VCaP (cell line): ENCODE measurements around the gene NR6A1.

Experiments used
- H3K27ac ChIP-seq: fragments of 450-650 bp; 2 replicates; pipeline ENCODE4 v1.5.1; 2017
- TF ChIP-seq, protein P1 (sequence below): fragments of 450-650 bp; conservative IDR thresholded peaks from 2 replicates; pipeline ENCODE4 v1.5.1; 2017; ENCODE audit warnings: mild to moderate bottlenecking, moderate library complexity

Gene NR6A1

DNA sequence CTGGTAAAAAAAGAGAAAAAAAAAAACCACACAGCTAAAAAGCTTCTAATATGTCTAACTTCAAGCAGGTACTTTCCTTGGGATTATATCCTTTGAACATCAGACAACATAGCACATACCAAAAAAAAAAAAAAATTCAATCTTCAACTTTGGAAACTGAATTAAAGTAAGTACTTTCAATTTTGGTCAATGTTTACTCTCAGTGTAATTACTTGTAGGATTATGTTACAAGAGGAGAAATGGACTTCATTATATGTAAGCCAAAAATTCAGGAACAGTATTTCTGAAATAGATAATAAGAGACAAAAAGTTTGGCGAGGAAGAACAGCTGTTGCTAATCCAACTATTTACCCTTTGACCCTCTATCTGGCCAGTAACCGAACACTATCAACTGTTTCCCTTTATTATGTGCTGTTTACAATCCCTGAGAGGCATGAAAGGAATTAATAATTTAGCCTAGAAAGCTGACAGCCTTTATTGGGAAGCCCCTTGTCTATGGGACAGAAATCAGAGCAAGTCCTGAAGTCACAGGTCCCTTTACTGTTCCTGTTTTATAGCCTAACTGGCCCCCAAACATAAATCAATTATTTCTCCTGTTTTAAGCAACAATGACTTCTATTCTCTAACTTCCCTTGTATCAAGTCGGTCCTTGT is 46.6 kb downstream of the NR6A1 start:
- no peak overlapping the region for H3K27ac ChIP-seq
- TF ChIP-seq, protein P1, sequence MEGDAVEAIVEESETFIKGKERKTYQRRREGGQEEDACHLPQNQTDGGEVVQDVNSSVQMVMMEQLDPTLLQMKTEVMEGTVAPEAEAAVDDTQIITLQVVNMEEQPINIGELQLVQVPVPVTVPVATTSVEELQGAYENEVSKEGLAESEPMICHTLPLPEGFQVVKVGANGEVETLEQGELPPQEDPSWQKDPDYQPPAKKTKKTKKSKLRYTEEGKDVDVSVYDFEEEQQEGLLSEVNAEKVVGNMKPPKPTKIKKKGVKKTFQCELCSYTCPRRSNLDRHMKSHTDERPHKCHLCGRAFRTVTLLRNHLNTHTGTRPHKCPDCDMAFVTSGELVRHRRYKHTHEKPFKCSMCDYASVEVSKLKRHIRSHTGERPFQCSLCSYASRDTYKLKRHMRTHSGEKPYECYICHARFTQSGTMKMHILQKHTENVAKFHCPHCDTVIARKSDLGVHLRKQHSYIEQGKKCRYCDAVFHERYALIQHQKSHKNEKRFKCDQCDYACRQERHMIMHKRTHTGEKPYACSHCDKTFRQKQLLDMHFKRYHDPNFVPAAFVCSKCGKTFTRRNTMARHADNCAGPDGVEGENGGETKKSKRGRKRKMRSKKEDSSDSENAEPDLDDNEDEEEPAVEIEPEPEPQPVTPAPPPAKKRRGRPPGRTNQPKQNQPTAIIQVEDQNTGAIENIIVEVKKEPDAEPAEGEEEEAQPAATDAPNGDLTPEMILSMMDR, result no peak

DNA sequence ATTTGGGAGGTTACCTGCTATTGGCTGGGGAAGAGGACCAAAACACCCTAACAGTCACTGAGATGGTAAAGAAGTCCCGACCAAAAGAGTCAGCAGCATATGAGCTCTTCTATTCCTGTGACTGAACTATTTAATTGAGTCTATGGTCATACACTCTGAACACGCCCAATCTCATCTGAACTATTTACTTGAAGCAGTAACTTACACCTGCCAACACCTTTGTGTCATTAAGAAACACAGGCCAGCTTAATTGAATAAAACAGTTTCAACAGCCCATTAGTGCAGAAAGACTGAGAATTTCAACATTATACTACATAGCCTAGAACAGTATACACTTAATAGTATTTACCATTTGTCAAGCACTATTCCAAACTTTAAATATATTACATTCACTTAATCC is 47.8 kb downstream of the NR6A1 start:
- TF ChIP-seq, protein P1, result no peak
- H3K27ac ChIP-seq, result no peak overlapping the region

DNA sequence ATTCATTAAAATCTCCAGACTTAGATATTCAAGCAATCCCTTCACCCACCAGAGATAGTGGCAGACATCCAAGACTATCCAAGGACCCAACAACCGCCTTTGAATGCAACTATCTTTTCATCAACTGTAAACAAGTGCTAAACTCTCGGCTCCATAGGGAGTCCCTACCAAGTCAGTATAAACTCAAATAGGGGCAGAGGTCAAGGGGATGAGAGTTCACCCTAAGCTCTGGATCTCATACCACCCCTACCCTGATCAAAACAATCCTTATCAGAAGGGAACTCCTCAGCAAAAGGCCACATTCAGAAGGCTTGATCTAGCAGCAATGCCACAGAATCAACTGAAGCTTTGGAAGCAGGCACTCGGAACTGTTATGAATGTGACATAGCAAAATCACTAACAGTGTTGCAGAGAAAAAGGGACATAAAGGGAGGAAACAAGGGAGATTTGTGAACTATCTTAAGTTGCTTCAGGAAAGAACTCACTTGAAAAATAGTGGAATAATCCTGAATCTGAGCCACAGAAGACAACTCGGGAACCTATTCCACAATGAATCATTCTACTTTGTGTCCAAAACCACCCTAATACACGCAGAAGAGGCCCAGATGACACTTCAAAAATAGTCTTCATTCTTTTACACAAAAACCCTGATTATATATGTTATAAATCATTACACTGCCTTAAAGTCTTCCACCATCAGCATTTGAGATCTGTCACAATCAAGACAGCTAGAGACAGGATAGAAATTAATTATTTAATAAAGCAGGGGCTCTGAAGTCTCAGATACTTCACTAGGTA is 49.8 kb downstream of the NR6A1 start:
- TF ChIP-seq, protein P1, result no peak
- no peak overlapping the region for H3K27ac ChIP-seq

- TF ChIP-seq, protein P1, result no peak
- H3K27ac ChIP-seq, result no peak overlapping the region
Measured at GRCh38 chr9:124720429-124721108, 50.5 kb downstream of the NR6A1 start.

DNA sequence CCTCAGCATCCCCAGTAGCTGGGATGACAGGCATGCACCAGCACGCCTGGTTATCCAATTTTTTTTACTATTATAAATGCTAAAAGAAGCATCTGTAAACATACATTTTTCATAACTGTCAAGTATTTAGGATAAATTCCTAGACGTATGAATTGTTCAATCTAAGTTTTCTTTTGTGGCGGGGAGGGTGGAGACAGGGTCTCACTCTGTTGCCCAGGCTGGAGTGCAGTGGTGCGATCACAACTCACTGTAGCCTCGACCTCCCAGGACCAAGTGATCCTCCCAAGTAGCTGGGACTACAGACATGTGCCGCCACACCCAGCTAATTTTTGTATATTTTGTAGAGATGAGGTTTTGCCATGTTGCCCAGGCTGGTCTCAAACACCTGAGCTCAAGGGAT is 52.2 kb downstream of the NR6A1 start:
- no peak overlapping the region for H3K27ac ChIP-seq
- TF ChIP-seq, protein P1, result no peak

DNA sequence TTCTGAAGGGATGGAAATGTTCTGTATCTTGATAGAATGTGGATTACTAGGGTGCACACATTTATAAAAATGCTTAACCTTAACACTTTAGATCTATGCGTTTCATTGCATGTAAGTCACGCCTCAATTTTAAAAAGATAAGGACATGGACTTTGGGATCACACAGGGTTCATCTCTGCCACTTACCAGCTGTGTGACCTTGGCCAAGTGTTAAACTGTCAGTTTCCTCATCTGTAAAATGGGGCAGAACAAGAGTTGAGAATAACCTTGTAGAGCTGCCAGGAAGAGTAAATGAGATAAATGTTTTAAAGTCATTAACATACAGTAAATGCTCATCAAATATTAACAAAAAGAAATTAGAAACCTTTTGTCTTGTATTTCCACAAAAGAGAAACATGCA is 53.5 kb downstream of the NR6A1 start:
- H3K27ac ChIP-seq, result no peak overlapping the region
- TF ChIP-seq, protein P1, result no peak

DNA sequence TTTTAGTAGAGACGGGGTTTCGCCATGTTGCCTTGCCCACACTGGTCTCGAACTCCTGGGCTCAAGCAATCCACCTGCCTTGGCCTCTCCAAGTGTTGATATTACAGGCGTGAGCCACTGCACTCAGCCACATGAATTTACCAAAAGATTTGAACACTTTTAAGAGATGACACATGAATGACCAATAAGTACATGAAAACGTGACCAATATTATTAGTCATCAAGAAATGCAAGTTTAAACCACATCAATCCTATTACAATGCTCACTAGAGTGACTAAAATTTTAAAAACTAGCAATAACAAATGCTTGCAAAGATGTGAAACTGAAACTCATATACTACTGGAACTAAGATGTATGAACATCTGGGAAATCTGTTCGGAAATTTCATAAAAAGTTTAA is 54.3 kb downstream of the NR6A1 start:
- no peak overlapping the region for H3K27ac ChIP-seq
- TF ChIP-seq, protein P1, result no peak
